ENCODE data around the gene ERH. TPM values are rescaled to one million over a fixed set of nuclear protein-coding genes. Genes with fewer than 3 reads are reported as not detected.

Gene ERH
- total RNA-seq, 1 experiment from 2014 or later: 388 TPM

- H3K9me3 Mint-ChIP-seq (ENCODE audit: unreplicated experiment): no peaks in the 10 kb centered on the region
- peak overlapping the region; percentile 13 for H3K27ac Mint-ChIP-seq (ENCODE audit: unreplicated experiment)
- peaks cover 43% of the 10 kb centered on the region for H3K36me3 Mint-ChIP-seq (ENCODE audit: insufficient read depth, unreplicated experiment)
- H3K4me1 Mint-ChIP-seq (ENCODE audit: low read depth, unreplicated experiment): peaks cover 9% of the 10 kb centered on the region
- TF ChIP-seq, protein P1, sequence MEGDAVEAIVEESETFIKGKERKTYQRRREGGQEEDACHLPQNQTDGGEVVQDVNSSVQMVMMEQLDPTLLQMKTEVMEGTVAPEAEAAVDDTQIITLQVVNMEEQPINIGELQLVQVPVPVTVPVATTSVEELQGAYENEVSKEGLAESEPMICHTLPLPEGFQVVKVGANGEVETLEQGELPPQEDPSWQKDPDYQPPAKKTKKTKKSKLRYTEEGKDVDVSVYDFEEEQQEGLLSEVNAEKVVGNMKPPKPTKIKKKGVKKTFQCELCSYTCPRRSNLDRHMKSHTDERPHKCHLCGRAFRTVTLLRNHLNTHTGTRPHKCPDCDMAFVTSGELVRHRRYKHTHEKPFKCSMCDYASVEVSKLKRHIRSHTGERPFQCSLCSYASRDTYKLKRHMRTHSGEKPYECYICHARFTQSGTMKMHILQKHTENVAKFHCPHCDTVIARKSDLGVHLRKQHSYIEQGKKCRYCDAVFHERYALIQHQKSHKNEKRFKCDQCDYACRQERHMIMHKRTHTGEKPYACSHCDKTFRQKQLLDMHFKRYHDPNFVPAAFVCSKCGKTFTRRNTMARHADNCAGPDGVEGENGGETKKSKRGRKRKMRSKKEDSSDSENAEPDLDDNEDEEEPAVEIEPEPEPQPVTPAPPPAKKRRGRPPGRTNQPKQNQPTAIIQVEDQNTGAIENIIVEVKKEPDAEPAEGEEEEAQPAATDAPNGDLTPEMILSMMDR (IDR thresholded peaks at IDR 0.05; ENCODE audit: insufficient read depth in 1 of 2, low read depth in 1 of 2, low read length in 1 of 2, severe bottlenecking in 1 of 2, unreplicated experiment in 1 of 2): no peak
- DNase-seq: no peak
- H3K27me3 Mint-ChIP-seq (ENCODE audit: insufficient read depth, unreplicated experiment): no peaks in the 10 kb centered on the region
- CTCF ChIA-PET: interaction anchor here (0.6 kb wide), 1 partner anchor 174 kb away, joined by 5 read pairs; no protein-coding TSS in a partner anchor
- H3K36me3 ChIP-seq (ENCODE audit: control insufficient read depth, insufficient read depth, low read length): no peaks in the 10 kb centered on the region; the same call in none of the 2 replicates
- POLR2A ChIA-PET: no interaction called here
- H3K9me3 ChIP-seq: no peaks in the 10 kb centered on the region
- intact Hi-C loops (cut with micrococcal nuclease; ENCODE audit: unreplicated experiment): no loop called here
- peak overlapping the region; percentile 92 for H3K4me3 Mint-ChIP-seq (ENCODE audit: unreplicated experiment)
- peaks cover 3% of the 10 kb centered on the region; the same call in 1 of the 2 replicates for H3K4me1 ChIP-seq
- no peaks in the 10 kb centered on the region for H3K27me3 ChIP-seq (replicated peaks; ENCODE audit: control insufficient read depth, insufficient read depth, low read length)
- BruUV-seq (replicated peaks): no TSS peak
- peak overlapping the region; percentile 20 for H3K4me3 ChIP-seq (ENCODE audit: low read depth, low read length)
Measured at GRCh38 chr14:69400154-69400553, 2.1 kb upstream of the ERH start.

- peak overlapping the region; percentile 13 for H3K27ac Mint-ChIP-seq (ENCODE audit: unreplicated experiment)
- no peaks in the 10 kb centered on the region for H3K27me3 Mint-ChIP-seq (ENCODE audit: insufficient read depth, unreplicated experiment)
- no peak for DNase-seq
- intact Hi-C loops (cut with micrococcal nuclease; ENCODE audit: unreplicated experiment): loop anchor here (2.0 to 5.0 kb wide), 3 partner anchors 63 to 367 kb away; partner anchors contain the start of gene SRSF5
- ChIA-PET POLR2A (no interaction called here), CTCF (no interaction called here)
- Histone ChIP-seq H3K4me3 (ENCODE audit: low read depth, low read length) (peak overlapping the region; percentile 74), H3K4me1 (peaks cover 3% of the 10 kb centered on the region; the same call in 1 of the 2 replicates), H3K27me3 (replicated peaks; ENCODE audit: control insufficient read depth, insufficient read depth, low read length) (no peaks in the 10 kb centered on the region), H3K9me3 (no peaks in the 10 kb centered on the region), H3K36me3 (ENCODE audit: control insufficient read depth, insufficient read depth, low read length) (no peaks in the 10 kb centered on the region; the same call in none of the 2 replicates)
- no TSS peak for BruUV-seq (replicated peaks)
- H3K9me3 Mint-ChIP-seq (ENCODE audit: unreplicated experiment): no peaks in the 10 kb centered on the region
- H3K36me3 Mint-ChIP-seq (ENCODE audit: insufficient read depth, unreplicated experiment): peaks cover 47% of the 10 kb centered on the region
- TF ChIP-seq, protein P1 (IDR thresholded peaks at IDR 0.05; ENCODE audit: insufficient read depth in 1 of 2, low read depth in 1 of 2, low read length in 1 of 2, severe bottlenecking in 1 of 2, unreplicated experiment in 1 of 2): no peak
- H3K4me1 Mint-ChIP-seq (ENCODE audit: low read depth, unreplicated experiment): peaks cover 9% of the 10 kb centered on the region
- H3K4me3 Mint-ChIP-seq (ENCODE audit: unreplicated experiment): peak overlapping the region; percentile 92
Measured at GRCh38 chr14:69399750-69400149, 1.7 kb upstream of the ERH start.

DNA sequence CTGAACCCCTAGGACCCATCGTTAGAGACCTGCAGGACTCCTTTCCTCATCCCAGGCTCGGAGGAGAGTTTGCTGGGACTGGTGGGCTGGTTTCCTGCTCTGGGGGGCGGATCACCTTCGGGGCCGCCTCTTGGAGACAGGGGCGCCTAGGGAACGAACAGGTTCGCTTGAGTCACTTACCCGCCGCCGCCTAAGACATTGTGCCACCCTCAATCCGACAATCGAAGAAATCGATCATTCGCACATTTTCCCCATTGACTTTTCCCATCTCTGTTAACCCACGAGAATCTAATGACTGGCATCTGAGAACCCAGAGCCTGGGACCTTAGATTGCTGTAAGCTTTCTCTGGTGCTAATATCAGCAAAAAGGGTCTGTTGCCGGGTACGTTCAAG lies 715 bp upstream of the ERH start:
- TF ChIP-seq, protein P1 (IDR thresholded peaks at IDR 0.05; ENCODE audit: insufficient read depth in 1 of 2, low read depth in 1 of 2, low read length in 1 of 2, severe bottlenecking in 1 of 2, unreplicated experiment in 1 of 2): no peak
- TSS peak; percentile 54 for BruUV-seq (replicated peaks)
- Mint-ChIP-seq H3K27me3 (ENCODE audit: insufficient read depth, unreplicated experiment) (no peaks in the 10 kb centered on the region), H3K4me1 (ENCODE audit: low read depth, unreplicated experiment) (peaks cover 9% of the 10 kb centered on the region), H3K9me3 (ENCODE audit: unreplicated experiment) (no peaks in the 10 kb centered on the region), H3K4me3 (ENCODE audit: unreplicated experiment) (peak overlapping the region; percentile 92), H3K36me3 (ENCODE audit: insufficient read depth, unreplicated experiment) (peaks cover 52% of the 10 kb centered on the region), H3K27ac (ENCODE audit: unreplicated experiment) (peak overlapping the region; percentile 98)
- intact Hi-C loops (cut with micrococcal nuclease; ENCODE audit: unreplicated experiment): loop anchor here (1.0 to 5.0 kb wide), 4 partner anchors 63 to 368 kb away; partner anchors contain the start of gene SRSF5
- no peak for DNase-seq
- peak overlapping the region; percentile 74 for H3K4me3 ChIP-seq (ENCODE audit: low read depth, low read length)
- ChIA-PET POLR2A (interaction anchor here (1.0 to 1.4 kb wide), 2 partner anchors 61 to 207 kb away, joined by 3 to 7 read pairs; no protein-coding TSS in a partner anchor), CTCF (interaction anchor here (1.5 kb wide), 1 partner anchor 111 kb away, joined by 6 read pairs; no protein-coding TSS in a partner anchor)
- peaks cover 3% of the 10 kb centered on the region; the same call in 1 of the 2 replicates for H3K4me1 ChIP-seq
- H3K9me3 ChIP-seq: no peaks in the 10 kb centered on the region
- no peaks in the 10 kb centered on the region for H3K27me3 ChIP-seq (replicated peaks; ENCODE audit: control insufficient read depth, insufficient read depth, low read length)
- H3K36me3 ChIP-seq (ENCODE audit: control insufficient read depth, insufficient read depth, low read length): no peaks in the 10 kb centered on the region; the same call in none of the 2 replicates

Data from Caco-2 (cell line).